ENCODE data around the gene GRID2. TPM values are rescaled to one million over a fixed set of nuclear protein-coding genes. Genes with fewer than 3 reads are reported as not detected.

Gene GRID2
- total and polyA plus RNA-seq, 11 donors = 0.29 to 0.38 (median 0.33) TPM; not detected in 8

DNA sequence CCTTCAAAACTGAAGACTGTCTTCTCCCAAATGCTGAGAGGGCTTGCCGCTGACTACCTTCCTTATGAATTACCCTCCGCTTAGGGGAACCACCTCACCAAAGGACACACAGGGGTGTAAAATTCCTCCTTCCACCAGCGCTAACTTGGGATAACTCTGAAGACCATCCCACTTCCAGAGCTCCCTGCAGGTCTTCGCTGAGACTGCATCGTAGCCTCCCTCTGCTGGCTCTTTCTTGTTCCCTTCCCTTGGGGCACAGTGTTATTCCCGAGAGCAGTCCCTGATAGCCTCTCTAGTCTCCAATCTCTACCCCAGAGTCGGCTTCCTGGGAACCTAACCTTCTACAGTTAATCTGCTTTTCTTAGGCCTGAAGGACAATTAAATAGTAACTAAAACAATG is 799.3 kb downstream of the GRID2 start:
- no peaks in the 10 kb centered on the region for H3K36me3 ChIP-seq
- no peak for DNase-seq
- no peak overlapping the region for H3K27ac ChIP-seq
- H3K27me3 ChIP-seq = no peaks in the 10 kb centered on the region
- intact Hi-C loops (cut with DNase I) = no loop called here
- no peak overlapping the region for H3K4me3 ChIP-seq
- H3K9me3 ChIP-seq = no peaks in the 10 kb centered on the region
- TF ChIP-seq, protein P1, sequence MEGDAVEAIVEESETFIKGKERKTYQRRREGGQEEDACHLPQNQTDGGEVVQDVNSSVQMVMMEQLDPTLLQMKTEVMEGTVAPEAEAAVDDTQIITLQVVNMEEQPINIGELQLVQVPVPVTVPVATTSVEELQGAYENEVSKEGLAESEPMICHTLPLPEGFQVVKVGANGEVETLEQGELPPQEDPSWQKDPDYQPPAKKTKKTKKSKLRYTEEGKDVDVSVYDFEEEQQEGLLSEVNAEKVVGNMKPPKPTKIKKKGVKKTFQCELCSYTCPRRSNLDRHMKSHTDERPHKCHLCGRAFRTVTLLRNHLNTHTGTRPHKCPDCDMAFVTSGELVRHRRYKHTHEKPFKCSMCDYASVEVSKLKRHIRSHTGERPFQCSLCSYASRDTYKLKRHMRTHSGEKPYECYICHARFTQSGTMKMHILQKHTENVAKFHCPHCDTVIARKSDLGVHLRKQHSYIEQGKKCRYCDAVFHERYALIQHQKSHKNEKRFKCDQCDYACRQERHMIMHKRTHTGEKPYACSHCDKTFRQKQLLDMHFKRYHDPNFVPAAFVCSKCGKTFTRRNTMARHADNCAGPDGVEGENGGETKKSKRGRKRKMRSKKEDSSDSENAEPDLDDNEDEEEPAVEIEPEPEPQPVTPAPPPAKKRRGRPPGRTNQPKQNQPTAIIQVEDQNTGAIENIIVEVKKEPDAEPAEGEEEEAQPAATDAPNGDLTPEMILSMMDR (IDR thresholded peaks at IDR 0.05) = no peak
- TF ChIP-seq POLR2A (IDR thresholded peaks at IDR 0.05) = no peak
- WGBS, 4 donors = 81 to 88% (median 87%) methylated on average over 7 of the region's 7 CpGs
- ATAC-seq = no peak
- H3K4me1 ChIP-seq = no peaks in the 10 kb centered on the region

DNA sequence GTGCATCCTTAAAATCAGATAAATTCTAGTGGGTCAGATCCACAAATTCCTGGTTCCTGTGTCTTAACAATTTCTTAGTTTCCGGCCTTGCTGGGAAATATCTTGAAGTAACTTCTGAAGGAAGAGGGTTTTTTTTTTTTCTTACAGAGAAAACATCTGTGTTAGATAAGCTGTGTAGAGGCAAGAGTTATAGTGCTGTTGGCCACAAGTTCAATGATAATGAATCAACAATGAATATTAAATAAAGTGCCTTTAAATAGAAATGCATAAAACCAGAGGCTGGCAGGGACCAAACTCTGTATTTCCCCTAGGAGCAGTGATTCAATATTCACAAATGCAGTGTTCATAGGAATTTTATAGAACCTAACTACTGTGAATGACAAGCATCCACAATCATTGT is 812.9 kb downstream of the GRID2 start:
- TF ChIP-seq, protein P1 (IDR thresholded peaks at IDR 0.05) = no peak
- no peak for TF ChIP-seq POLR2A (IDR thresholded peaks at IDR 0.05)
- no peak for ATAC-seq
- peaks cover 0 to 6% (median 0%) of the 10 kb centered on the region in 12 donors for H3K9me3 ChIP-seq
- H3K27me3 ChIP-seq = no peaks in the 10 kb centered on the region
- no peak overlapping the region for H3K27ac ChIP-seq
- H3K4me3 ChIP-seq = no peak overlapping the region
- intact Hi-C loops (cut with DNase I) = no loop called here
- 43 to 67% (median 54%) methylated on average over 1 of the region's 1 CpG for WGBS, 4 donors
- H3K4me1 ChIP-seq = no peaks in the 10 kb centered on the region
- H3K36me3 ChIP-seq = no peaks in the 10 kb centered on the region
- DNase-seq = no peak

DNA sequence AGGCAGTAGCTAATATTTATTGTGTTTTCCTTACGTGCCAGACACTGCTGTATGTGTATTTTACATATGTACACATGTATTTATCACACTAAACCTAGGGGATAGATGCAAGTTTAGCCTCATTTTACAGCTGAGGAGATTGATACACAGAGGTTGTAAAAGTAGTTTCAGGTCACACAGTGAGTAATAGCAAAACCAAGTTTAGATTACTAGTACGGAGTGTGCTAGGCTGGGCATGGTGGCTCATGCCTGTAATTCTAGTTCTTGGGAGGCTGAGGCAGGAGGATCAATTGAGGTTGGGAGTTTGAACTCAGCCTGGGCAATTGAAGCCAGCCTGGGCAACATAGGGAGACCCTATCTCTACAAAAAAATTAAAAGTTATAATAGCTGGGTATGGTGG is 823.7 kb downstream of the GRID2 start:
- DNase-seq (no peak), ATAC-seq (no peak)
- Histone ChIP-seq H3K9me3 (peaks cover 0 to 3% (median 0%) of the 10 kb centered on the region in 12 donors), H3K36me3 (no peaks in the 10 kb centered on the region), H3K4me3 (no peak overlapping the region), H3K27me3 (no peaks in the 10 kb centered on the region), H3K4me1 (no peaks in the 10 kb centered on the region), H3K27ac (no peak overlapping the region)
- intact Hi-C loops (cut with DNase I) = no loop called here
- 88 to 95% (median 91%) methylated on average over 2 of the region's 2 CpGs for WGBS, 4 donors
- no peak for TF ChIP-seq POLR2A (IDR thresholded peaks at IDR 0.05)
- TF ChIP-seq, protein P1 (IDR thresholded peaks at IDR 0.05) = no peak

DNA sequence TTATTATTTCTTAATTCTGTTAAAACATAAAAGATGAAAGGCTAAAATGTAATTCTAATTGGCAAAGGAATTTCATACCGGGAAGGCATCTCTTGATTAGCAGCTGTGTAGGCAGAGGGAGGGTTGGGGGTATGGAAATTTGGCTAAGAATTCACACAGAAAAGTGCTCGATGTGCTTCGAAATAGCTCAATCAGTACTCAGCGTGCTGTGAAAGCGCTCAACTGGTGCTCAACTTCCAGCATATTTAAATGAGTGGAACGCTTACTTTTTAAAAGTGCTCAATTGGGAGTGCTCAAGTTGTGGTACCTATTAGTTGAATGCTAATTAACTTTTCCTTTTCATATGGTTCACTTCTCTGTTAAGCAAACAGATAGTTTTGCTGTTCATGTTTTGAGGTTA is 828.9 kb downstream of the GRID2 start:
- Histone ChIP-seq H3K9me3 (no peaks in the 10 kb centered on the region), H3K4me3 (no peak overlapping the region), H3K36me3 (no peaks in the 10 kb centered on the region), H3K27me3 (no peaks in the 10 kb centered on the region), H3K4me1 (no peaks in the 10 kb centered on the region), H3K27ac (no peak overlapping the region)
- WGBS, 4 donors = 55 to 61% (median 58%) methylated on average over 6 of the region's 6 CpGs
- ATAC-seq (no peak), DNase-seq (no peak)
- no peak for TF ChIP-seq POLR2A (IDR thresholded peaks at IDR 0.05)
- TF ChIP-seq, protein P1 (IDR thresholded peaks at IDR 0.05) = no peak
- intact Hi-C loops (cut with DNase I) = no loop called here
